ENCODE results near the gene CTNND2.

The CTNND2 gene

GRCh38 chr5:11785771-11786352 is 118.4 kb downstream of the CTNND2 start:
- Histone ChIP-seq H3K36me3 (ENCODE audit: control insufficient read depth in 2 of 2, insufficient read depth in 1 of 2, low read length in 2 of 2) (no peaks in the 10 kb centered on the region), H3K4me3 (ENCODE audit: low read depth, low read length) (no peak overlapping the region), H3K9me3 (ENCODE audit: control insufficient read depth, insufficient read depth, low read depth, low read length) (no peaks in the 10 kb centered on the region), H3K4me1 (ENCODE audit: control insufficient read depth, insufficient read depth, low read length) (no peaks in the 10 kb centered on the region), H3K27ac (ENCODE audit: extremely low read depth, low read depth, low read length) (no peak overlapping the region)
- CTCF ChIA-PET: no interaction called here
- TF ChIP-seq ZNF701 (tag by site-specific recombination; IDR thresholded peaks at IDR 0.05) (no peak), ZNF660 (tag by site-specific recombination; IDR thresholded peaks at IDR 0.05) (no peak)
- TF ChIP-seq, protein P1, sequence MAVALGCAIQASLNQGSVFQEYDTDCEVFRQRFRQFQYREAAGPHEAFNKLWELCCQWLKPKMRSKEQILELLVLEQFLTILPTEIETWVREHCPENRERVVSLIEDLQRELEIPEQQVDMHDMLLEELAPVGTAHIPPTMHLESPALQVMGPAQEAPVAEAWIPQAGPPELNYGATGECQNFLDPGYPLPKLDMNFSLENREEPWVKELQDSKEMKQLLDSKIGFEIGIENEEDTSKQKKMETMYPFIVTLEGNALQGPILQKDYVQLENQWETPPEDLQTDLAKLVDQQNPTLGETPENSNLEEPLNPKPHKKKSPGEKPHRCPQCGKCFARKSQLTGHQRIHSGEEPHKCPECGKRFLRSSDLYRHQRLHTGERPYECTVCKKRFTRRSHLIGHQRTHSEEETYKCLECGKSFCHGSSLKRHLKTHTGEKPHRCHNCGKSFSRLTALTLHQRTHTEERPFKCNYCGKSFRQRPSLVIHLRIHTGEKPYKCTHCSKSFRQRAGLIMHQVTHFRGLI (tag by site-specific recombination; IDR thresholded peaks at IDR 0.05): no peak
- POLR2A ChIA-PET: no interaction called here

DNA sequence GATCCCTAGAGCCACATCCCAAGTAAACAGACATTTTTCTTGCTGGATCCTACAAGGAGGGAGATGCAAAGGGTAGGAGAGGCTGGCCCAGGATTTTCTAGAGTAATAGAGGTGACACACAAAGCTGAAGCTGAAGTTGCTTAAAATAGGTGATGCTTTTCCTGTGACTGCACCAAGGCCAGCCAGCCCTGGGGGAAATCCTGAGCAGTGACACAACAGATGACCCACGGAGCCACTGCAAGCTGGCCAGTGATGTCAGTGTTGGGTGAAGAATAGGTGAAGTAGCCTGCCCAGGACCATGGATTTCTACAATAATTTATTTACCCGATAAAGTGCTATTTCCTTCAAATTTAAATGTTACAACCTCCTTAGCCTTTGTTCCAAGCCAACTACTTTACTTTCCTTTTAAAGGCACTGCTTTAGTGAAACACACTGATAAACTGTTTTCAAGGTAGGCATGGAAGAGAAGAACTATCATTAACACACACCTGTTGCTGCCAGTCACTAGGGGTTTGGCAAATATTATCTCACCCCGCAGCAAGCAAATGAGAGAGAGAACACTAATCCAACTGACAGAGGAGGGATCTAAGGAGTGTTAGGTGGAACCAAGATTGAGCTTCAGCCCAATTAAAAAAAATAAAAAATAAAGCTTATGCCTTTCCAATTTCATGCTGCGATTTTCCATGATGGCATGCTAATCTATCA is 123.5 kb downstream of the CTNND2 start:
- ChIA-PET CTCF (no interaction called here), POLR2A (no interaction called here)
- H3K27ac ChIP-seq (ENCODE audit: extremely low read depth, low read depth, low read length): no peak overlapping the region
- TF ChIP-seq SCRT2 (tag by site-specific recombination; IDR thresholded peaks at IDR 0.05): peak; percentile 41; the same call in 1 of the 2 replicates
- TF ChIP-seq, protein P2, sequence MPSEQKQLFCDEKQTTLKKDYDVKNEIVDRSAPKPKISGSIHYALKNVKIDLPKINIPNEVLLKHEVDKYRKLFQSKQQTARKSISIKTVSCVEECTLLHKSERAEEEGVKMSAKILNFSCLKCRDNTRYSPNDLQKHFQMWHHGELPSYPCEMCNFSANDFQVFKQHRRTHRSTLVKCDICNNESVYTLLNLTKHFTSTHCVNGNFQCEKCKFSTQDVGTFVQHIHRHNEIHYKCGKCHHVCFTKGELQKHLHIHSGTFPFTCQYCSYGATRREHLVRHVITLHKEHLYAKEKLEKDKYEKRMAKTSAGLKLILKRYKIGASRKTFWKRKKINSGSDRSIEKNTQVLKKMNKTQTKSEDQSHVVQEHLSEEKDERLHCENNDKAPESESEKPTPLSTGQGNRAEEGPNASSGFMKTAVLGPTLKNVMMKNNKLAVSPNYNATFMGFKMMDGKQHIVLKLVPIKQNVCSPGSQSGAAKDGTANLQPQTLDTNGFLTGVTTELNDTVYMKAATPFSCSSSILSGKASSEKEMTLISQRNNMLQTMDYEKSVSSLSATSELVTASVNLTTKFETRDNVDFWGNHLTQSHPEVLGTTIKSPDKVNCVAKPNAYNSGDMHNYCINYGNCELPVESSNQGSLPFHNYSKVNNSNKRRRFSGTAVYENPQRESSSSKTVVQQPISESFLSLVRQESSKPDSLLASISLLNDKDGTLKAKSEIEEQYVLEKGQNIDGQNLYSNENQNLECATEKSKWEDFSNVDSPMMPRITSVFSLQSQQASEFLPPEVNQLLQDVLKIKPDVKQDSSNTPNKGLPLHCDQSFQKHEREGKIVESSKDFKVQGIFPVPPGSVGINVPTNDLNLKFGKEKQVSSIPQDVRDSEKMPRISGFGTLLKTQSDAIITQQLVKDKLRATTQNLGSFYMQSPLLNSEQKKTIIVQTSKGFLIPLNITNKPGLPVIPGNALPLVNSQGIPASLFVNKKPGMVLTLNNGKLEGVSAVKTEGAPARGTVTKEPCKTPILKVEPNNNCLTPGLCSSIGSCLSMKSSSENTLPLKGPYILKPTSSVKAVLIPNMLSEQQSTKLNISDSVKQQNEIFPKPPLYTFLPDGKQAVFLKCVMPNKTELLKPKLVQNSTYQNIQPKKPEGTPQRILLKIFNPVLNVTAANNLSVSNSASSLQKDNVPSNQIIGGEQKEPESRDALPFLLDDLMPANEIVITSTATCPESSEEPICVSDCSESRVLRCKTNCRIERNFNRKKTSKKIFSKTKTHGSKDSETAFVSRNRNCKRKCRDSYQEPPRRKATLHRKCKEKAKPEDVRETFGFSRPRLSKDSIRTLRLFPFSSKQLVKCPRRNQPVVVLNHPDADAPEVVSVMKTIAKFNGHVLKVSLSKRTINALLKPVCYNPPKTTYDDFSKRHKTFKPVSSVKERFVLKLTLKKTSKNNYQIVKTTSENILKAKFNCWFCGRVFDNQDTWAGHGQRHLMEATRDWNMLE (tag by site-specific recombination; conservative IDR thresholded peaks at IDR 0.05; ENCODE audit: low read depth): no peak
- TF ChIP-seq ZNF23 (tag by site-specific recombination; IDR thresholded peaks at IDR 0.05; ENCODE audit: borderline replicate concordance): no peak
- no peak for TF ChIP-seq REPIN1 (tag by site-specific recombination; IDR thresholded peaks at IDR 0.05; ENCODE audit: low read depth)
- TF ChIP-seq ZNF510 (tag by site-specific recombination; IDR thresholded peaks at IDR 0.05; ENCODE audit: insufficient replicate concordance): no peak
- TF ChIP-seq TCF7L2 (IDR thresholded peaks at IDR 0.05; ENCODE audit: borderline replicate concordance, low read depth, low read length): no peak
- no peak overlapping the region for H3K4me3 ChIP-seq (ENCODE audit: low read depth, low read length)
- no peaks in the 10 kb centered on the region for H3K9me3 ChIP-seq (ENCODE audit: control insufficient read depth, insufficient read depth, low read depth, low read length)
- no peaks in the 10 kb centered on the region for H3K36me3 ChIP-seq (ENCODE audit: control insufficient read depth in 2 of 2, insufficient read depth in 1 of 2, low read length in 2 of 2)
- H3K4me1 ChIP-seq (ENCODE audit: control insufficient read depth, insufficient read depth, low read length): no peaks in the 10 kb centered on the region

GRCh38 chr5:11777096-11777495 is 127.2 kb downstream of the CTNND2 start:
- TF ChIP-seq, protein P3, sequence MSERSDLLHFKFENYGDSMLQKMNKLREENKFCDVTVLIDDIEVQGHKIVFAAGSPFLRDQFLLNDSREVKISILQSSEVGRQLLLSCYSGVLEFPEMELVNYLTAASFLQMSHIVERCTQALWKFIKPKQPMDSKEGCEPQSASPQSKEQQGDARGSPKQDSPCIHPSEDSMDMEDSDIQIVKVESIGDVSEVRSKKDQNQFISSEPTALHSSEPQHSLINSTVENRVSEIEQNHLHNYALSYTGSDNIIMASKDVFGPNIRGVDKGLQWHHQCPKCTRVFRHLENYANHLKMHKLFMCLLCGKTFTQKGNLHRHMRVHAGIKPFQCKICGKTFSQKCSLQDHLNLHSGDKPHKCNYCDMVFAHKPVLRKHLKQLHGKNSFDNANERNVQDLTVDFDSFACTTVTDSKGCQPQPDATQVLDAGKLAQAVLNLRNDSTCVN (tag by site-specific recombination; optimal IDR thresholded peaks at IDR 0.05): no peak
- TF ChIP-seq INSM2 (tag by site-specific recombination; IDR thresholded peaks at IDR 0.05): no peak
- no peak for TF ChIP-seq ZNF138 (tag by site-specific recombination; IDR thresholded peaks at IDR 0.05; ENCODE audit: borderline replicate concordance)
- TF ChIP-seq ZBTB10 (tag by site-specific recombination; IDR thresholded peaks at IDR 0.05): no peak
- TF ChIP-seq ZNF837 (tag by site-specific recombination; IDR thresholded peaks at IDR 0.05): no peak
- POLR2A ChIA-PET: no interaction called here

More at GRCh38 chr5:11777096-11777495, 127.2 kb downstream of the CTNND2 start:
- CTCF ChIA-PET: no interaction called here
- no peak overlapping the region for H3K27ac ChIP-seq (ENCODE audit: extremely low read depth, low read depth, low read length)
- H3K36me3 ChIP-seq (ENCODE audit: control insufficient read depth in 2 of 2, insufficient read depth in 1 of 2, low read length in 2 of 2): no peaks in the 10 kb centered on the region
- no peaks in the 10 kb centered on the region for H3K4me1 ChIP-seq (ENCODE audit: control insufficient read depth, insufficient read depth, low read length)
- no peaks in the 10 kb centered on the region for H3K9me3 ChIP-seq (ENCODE audit: control insufficient read depth, insufficient read depth, low read depth, low read length)
- no peak overlapping the region for H3K4me3 ChIP-seq (ENCODE audit: low read depth, low read length)
